Myometrial cell (primary cell): Measurements from ENCODE around the gene ZNF723. TPM values are rescaled to one million over a fixed set of nuclear protein-coding genes. Genes with fewer than 3 reads are reported as not detected.

ENCODE experiments used
- total RNA-seq: library from RNA; depleted of rRNA; stranded (reverse); fragments of >200 nt; gene quantifications from 2 replicates; pipeline ENCODE4 v1.2.3, GENCODE V29; 2015

Gene ZNF723
- total RNA-seq = not detected in 2 replicates

DNA sequence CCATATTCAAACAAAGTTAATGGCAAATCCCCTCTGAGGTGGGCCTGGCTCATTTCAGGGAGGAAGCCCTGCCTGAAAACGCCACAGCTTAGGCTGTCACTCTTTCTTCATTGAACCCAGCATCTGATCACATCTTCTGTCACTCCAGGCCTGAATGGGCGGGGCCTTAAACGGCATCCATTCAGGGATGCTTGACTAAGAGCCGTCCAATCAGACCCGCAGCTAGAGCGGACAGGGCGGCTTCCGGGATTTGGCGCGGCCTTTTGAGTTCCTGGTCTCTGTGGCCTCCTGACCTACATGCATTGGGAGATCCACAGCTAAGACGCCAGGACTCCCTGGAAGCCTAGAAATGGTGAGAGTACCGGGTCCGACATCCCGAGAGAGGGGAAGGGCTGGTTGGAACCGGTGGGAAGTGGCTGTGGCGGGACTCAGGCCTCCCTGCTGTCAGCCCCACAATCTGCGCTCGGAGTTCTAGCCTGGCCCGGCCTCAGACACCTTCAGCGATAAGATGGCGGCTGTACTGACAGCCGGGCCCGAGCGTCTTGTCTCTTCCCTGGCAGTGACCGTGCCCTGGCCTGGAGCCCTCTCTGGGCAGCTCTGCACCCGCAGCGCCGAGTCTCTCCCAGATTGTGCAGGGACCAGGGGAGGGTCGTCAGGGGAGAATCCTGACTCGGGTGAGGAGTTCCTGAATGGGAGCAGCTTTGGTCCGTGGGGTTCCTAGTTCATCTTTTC is at the start of gene ZNF723:
Gene ZNF723 (plus strand): TSS at position 261 of the 732 bp plus-strand sequence. CDS start 89 bp downstream, at position 350.

DNA sequence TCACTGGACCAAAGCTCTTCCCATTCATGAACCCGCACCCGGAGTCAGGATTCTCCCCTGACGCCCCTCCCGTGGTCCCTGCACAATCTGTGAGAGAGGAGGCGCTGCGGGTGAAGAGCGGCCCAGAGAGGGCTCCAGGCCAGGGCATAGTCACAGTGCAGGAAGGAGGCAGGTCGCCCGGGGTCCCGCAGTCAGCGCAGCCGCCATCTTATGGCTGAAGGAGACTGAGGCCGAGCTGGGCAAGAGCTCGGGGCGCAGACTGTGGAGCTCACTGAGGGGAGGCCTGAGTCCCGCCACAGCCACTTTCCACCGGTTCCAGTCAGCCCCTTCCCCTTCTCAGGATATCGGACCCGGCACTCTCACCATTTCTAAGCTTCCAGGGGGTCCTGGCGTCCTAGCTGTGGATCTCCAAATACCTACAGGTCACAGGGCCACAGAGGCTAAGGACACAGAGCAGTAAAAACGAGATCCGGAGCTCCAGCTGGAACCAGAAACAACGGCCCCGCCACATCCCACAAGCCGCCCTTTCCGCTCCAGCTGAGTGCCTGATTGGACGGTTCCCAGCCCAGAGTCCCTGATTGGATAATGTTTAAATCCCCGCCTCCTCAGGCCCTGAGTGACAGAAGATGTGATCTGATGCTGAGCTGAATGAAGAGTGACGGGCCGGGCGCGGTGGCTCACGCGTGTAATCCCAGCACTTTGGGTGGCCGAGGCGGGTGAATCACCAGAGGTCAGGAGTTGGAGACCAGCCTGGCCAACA is 48.3 kb upstream of the ZNF723 start, which contains the start of gene ZNF99:
Gene ZNF99 (minus strand): TSS at position 501 of the 760 bp plus-strand sequence. CDS start 135 bp downstream, at position 366.

Other genes with a start within 250 kb of the ZNF723 start
- 0.35 TPM in 1 of 2 replicates, not detected in the other for gene ZNF492, start 198.0 kb upstream of the ZNF723 start, total RNA-seq
- not detected in 2 replicates for gene ZNF99, start 48.1 kb upstream of the ZNF723 start, total RNA-seq
- gene ZNF728, start 170.9 kb downstream of the ZNF723 start, total RNA-seq = not detected in 2 replicates